COLO668 (cell line): ENCODE measurements around the gene ALOX5.

Experiments used
- DNase-seq: peaks from one replicate; lab custom pipeline; 2025; ENCODE audit not compliant: unreplicated experiment; lab: John Stamatoyannopoulos, UW

ALOX5 gene

DNA sequence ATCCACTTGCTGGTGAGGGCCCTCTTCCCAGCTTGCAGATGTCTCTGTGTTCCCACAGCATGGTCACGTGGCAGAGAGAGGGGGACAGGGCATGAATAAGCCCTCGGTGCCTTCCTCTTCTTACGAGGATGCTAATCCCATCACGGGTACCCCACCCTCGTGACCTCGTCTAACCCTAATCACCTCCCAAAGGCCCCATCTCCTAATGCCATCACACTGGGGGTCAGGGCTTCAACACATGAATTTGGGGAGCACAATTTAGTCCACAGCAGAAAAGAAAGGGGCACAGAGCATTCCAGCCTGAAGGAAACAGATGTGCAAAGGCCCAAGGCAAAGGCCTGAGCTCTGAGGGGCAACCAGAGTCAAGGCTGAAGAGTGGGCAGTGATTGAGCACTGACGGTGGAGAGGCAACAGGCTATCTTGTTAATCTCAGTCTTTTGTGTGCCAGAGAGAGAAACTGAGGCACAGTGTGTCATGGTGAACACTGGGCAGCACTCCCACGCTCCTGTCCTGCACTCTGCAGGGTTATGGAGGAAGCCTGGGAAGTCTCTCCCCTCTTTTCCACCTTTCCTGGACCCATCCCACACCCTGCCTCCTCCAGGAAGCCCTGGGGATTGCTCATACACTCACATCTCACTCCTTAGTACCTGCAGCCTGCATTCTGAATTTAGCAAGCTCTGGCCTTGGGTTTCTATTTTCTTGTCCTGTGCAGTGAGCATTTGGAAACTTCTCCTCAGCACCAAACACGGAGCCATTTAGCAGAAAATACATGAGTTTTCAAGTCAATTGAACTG, 49.0 kb downstream of the ALOX5 start:
- no peak for DNase-seq

DNA sequence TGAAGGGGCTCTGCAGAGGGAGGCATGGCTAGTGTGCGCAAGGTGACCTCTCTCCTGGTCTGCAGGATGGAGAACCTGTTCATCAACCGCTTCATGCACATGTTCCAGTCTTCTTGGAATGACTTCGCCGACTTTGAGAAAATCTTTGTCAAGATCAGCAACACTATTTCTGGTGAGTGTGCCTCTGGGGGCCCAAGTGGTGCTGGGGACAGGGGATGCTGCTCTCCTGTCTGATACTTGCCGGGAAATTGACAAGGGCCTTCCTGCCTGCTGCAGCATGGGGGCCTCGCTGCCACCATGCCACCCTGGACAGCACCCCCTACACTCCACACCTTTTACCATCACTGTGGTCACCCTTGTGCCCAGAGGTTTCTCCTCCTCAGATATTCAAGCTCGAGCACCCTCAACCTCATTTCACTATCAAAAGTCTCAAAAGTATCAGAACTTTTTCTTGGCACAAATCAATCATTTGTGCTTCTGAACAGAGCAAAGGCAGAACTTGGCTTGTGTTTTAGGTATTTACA, 50.0 kb downstream of the ALOX5 start:
- DNase-seq = no peak

DNA sequence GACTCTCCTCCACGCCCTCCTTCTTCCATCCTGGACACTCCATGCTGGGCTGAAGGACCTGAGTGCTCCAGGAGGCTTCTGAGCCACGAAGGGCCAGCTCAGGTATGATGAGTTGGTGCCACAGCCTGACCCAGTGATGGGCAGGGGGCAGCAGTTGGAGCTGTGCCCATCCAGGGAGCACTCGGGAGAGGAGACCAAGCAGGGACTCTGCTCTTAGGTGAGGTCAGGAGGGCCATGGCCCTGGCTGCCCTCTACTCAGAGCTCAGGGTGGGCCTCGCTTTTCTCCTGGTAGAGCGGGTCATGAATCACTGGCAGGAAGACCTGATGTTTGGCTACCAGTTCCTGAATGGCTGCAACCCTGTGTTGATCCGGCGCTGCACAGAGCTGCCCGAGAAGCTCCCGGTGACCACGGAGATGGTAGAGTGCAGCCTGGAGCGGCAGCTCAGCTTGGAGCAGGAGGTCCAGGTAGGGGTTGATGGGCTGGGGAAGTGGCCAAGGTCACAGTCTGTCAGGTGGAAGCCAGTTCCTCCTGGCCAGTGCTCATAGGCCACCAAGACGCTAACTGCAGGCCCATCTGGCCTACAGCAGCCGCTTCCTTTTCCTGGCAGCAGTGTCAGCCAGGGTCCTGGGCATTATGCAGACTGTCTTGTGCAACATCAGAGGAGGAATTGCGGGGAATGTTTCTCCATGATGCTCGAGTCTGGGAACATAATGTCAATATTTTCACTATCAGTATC, 50.8 kb downstream of the ALOX5 start:
- DNase-seq = no peak

GRCh38 chr10:45425621-45426563, 51.9 kb downstream of the ALOX5 start:
- peak; percentile 21 for DNase-seq

DNA sequence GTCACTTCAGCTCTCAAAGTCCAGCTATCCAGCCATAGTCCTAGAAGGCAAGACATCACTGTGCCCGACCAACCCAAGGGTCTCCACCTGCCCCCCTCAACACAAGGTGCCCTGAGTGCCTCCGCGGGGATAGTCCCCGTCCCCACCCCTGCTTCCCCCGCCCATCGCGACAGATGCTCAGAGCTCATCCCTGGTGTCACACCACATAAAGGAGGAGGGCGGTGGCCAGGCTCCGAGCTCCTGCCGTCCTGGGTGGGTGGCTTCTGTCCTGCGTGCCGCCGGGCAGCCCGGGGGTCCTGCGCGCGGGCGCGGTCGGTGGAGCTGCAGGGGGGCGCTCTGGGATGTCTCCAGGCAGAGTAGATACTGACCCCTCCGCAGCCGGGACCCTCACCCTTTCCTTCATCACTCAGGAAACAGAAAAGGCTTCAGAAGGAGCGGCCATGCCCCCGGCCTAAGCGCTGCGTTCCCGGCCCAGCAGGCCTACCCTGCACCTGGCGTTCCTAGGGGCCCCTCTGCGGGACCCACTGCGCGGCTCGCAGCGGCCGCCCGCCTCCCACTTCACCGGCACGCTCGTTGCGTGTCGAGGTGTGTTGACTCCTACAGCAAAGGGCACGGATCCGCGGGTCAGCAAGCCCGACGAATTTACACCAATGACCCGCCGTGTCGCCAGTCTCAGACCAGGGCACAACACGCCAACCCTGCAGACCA, 53.4 kb downstream of the ALOX5 start:
- no peak for DNase-seq

DNA sequence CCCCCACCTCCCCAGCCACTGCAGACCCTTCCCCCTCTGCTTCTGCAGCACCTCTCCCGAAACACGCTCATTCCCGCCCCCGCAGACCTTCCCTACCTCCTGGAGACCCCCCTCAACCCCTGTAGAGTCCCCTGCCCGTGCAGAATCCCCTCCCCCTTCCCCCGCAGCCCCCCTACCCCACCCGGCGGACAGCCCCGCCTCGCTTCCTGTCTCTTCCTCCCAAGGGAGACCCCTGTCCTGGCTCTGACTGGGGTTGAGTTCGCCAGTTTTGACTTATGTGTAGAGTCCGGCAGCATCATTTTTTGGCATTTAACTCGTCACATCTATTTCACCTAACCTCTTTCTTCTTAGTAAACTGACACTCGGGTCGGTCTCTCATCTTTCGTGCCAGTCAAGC, 54.0 kb downstream of the ALOX5 start:
- DNase-seq = no peak

DNA sequence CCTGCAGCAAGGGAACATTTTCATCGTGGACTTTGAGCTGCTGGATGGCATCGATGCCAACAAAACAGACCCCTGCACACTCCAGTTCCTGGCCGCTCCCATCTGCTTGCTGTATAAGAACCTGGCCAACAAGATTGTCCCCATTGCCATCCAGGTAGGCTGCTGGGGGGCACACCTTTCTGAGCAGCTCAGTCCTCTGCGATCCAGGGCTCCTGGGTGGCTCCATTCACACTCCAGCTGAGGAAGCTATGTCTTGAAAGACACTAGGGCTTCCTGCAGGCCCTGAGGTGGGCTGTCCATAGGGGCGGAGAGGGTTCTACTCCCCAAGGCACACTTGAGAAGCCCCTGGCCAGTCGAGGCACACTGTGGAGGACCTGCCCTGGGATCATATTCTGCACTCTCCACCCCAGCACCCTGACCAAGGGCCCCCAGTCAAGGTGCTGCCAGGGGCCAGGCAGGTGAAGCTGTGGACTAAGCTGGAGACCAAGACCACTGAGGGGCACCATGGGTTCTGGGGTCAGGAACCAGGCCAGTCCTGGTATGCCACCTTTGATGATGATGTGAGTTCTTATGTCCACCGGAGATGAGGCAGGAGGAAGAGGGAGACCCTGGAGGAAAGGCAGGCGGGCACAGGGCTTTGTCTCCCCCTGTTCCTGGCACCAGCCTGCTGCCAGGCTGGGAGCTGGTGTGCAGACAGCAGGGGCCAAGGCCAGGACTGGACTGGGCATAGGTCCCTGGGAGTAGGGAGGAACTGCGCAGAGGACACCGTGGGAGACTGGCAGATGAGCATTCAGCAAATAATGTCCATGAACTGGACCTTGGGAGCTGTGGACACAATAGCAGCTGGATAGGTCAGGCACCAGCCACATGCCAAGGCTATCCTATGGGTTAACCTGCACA, 54.8 kb downstream of the ALOX5 start:
- DNase-seq = no peak

DNA sequence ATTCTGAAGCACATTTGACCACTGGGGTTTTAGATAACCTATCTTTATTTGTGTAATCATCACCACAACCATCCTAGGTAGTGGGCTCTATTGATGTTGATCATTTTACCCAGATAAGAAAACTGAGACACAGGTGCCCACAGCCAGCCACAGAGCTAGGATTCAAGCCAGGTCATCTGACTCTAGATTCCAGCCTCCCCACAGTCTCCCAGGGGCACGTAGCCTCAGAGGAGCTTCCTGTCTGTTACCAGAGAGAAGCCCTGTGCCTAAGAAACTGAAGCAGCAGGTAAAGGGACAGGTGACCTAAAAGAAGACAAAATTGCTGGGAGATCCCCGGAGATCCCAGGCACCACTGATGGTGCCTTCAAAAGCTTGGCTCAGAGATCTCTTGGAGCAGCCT, 55.8 kb downstream of the ALOX5 start:
- no peak for DNase-seq

DNA sequence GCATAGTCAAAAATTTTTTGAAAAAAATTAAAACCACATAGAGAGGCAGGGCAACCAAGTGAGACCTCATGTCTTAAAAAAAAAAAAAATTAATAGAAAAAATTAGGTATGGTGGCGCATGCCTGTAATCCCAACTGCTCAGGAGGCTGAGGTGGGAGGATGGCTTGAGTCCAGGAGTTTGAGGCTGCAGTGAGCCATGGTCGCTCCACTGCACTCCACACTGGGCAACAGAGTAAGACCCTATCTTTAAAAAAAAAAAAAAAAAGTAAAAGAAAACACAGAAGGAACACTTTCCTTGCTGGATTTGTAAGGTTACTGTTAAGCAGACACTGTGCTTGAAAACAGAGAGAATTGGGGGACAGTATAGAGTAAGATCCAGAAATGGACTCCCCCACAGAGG, 58.1 kb downstream of the ALOX5 start:
- no peak for DNase-seq

DNA sequence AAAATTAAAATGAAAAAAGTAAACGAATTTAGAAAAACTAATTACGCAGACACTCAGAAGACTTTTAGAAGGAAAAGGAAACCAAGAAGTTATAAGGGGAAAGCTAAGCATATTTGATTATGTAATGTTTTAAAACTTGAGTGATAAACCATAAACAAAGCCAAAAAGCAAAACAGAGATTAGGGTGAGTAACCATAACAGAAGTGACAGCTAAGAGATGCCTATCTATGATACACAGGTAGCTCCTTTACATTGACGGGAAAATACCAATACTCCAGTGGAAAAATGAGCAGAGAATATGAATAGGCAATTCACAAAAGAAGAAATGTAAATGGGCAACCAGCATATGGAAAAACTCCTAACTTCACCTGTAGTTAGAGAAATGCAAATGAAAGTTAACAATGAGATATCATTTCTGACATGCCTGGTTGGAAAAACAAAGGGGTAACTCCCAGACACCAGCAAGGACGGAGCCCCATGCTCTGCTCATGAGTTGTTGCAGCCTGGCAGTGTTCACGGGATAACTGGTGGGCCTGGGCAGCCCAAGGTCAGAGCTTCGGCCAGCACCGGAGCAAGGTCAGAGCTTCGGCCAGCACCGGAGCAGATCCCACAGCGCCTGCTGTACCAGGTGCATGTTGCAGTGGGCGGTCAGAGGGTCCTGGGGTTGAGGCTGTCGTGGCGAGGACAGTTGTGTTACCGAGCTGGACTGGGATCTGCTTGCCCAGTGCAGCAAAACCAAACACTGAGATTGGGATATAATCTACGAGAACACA, 58.9 kb downstream of the ALOX5 start:
- DNase-seq = no peak

GRCh38 chr10:45433716-45434469, 59.9 kb downstream of the ALOX5 start:
- DNase-seq = no peak

DNA sequence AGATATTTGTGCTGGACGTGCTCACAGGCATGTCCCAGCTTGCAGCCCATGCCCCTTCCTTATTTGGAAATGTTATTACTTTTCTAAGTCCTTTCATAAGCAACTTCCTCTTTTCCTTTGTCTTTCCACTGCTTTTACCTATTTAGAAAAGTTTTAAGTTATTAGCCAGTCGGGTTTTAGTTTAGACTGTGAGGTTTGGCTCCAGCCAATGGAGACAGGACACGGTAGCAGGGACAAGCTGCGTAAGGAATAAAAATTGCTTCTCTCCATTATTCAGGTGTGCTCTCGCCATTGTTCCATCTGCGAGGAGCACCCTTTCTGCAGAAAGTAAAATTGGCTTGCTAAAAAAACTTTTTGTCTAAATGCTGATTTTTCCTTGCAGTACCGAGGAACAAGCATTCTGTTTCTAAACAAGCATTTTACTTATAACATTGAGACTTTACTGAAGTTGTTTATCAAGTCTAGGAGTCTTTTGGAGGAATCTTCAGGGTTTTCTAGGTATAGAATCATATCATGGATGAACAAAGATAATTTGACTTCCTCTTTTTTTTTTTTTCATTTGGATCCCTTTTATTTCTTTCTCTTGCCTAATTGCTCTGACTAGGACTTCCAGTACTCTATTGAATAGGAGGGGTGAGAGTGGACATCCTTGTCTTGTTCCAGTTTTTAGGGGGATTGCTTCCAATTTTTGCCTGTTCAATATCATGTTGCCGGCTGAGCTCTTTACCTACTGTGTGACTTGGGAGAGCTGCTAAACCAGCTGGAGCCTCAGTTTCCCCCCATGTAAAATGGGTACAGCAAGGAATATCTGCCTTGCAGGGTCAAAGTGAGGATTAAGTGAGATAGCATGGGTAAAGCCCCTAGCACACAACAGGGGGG, 63.8 kb downstream of the ALOX5 start:
- no peak for DNase-seq

GRCh38 chr10:45438466-45439090, 64.6 kb downstream of the ALOX5 start:
- DNase-seq = no peak

GRCh38 chr10:45439365-45439764, 65.3 kb downstream of the ALOX5 start:
- DNase-seq = no peak

DNA sequence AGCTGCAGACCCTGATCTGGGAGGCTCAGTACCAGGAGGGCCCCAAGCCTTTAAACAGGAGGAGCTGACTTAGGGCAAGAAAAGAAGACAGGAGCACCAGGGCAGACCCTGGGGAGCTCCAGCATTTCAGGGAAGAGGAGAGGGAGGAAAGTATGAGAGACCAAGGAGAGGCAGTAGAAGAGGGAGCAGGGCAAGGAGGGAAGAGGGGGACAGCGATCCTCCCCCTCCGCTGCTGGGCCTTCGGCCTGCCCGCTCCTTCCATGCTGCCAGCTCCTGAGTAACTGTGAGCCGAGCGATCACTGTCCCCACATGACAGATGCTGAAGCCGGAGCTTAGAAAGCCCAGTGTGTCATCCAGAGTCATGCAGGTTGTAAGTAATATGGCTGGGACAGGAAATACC, 65.9 kb downstream of the ALOX5 start:
- no peak for DNase-seq

- no peak for DNase-seq
Measured at GRCh38 chr10:45440511-45441062, 66.6 kb downstream of the ALOX5 start.
